MCF 10A (cell line): ENCODE measurements around the gene CDRT4. TPM values are rescaled to one million over a fixed set of nuclear protein-coding genes. Genes with fewer than 3 reads are reported as not detected.

Source experiments
- BruUV-seq: library from RNA; stranded (reverse); fragments of 400-500 nt; replicated peaks from 2 replicates; lab custom pipeline; 2021; lab: Mats Ljungman, UMichigan
- CTCF ChIA-PET: fragments of 300-600 bp; sonication (Branson Sonifier 250); formaldehyde crosslinking; extraction: SDS; loops from one replicate; lab custom pipeline; 2021; ENCODE audit warnings: antibody characterized with exemption, inconsistent platforms; lab: Yijun Ruan, JAX
- POLR2A ChIA-PET: fragments of 300-600, 350-650 bp; sonication (Branson Sonifier 250); formaldehyde crosslinking; extraction: SDS; loops from one replicate; lab custom pipeline; 2020; ENCODE audit warnings: antibody characterized with exemption, inconsistent platforms; lab: Yijun Ruan, JAX
- DNase-seq: peaks from one replicate; pipeline ENCODE4 v3.0.0-alpha.2; 2018; ENCODE audit not compliant: unreplicated experiment
- H3K27ac Mint-ChIP-seq: one replicate; pipeline ENCODE4 v1.8.0; 2022; ENCODE audit warnings: mild to moderate bottlenecking, low read depth, mixed read lengths; ENCODE audit not compliant: unreplicated experiment
- H3K27me3 Mint-ChIP-seq: one replicate; pipeline ENCODE4 v1.8.0; 2022; ENCODE audit warnings: mixed read lengths; ENCODE audit not compliant: insufficient read depth, unreplicated experiment
- H3K36me3 Mint-ChIP-seq: one replicate; pipeline ENCODE4 v1.8.0; 2022; ENCODE audit warnings: mild to moderate bottlenecking, moderate library complexity, mixed read lengths; ENCODE audit not compliant: insufficient read depth, unreplicated experiment
- H3K4me1 Mint-ChIP-seq: one replicate; pipeline ENCODE4 v1.8.0; 2022; ENCODE audit warnings: mixed read lengths; ENCODE audit not compliant: insufficient read depth, unreplicated experiment
- H3K4me3 Mint-ChIP-seq: one replicate; pipeline ENCODE4 v1.8.0; 2022; ENCODE audit warnings: mild to moderate bottlenecking, moderate library complexity, mixed read lengths; ENCODE audit not compliant: unreplicated experiment
- H3K9me3 Mint-ChIP-seq: one replicate; pipeline ENCODE4 v1.8.0; 2022; ENCODE audit warnings: mixed read lengths; ENCODE audit not compliant: unreplicated experiment
- intact Hi-C: fragments of 100-400 bp; cut with micrococcal nuclease; formaldehyde crosslinking; loops from 2 replicates; pipeline ENCODE4 v1.14.1; 2022
- total RNA-seq: library from RNA; stranded (reverse); gene quantifications from 2 replicates; pipeline ENCODE4 v1.2.3, GENCODE V29; 2022
- TF ChIP-seq, protein P1 (sequence below): fragments of 200-600 bp; IDR thresholded peaks from one replicate; pipeline ENCODE4 v1.8.0; 2022; ENCODE audit warnings: antibody characterized with exemption, mild to moderate bottlenecking; ENCODE audit not compliant: unreplicated experiment

Gene CDRT4
- total RNA-seq, 1 experiment from 2014 or later, result 11.3 TPM

DNA sequence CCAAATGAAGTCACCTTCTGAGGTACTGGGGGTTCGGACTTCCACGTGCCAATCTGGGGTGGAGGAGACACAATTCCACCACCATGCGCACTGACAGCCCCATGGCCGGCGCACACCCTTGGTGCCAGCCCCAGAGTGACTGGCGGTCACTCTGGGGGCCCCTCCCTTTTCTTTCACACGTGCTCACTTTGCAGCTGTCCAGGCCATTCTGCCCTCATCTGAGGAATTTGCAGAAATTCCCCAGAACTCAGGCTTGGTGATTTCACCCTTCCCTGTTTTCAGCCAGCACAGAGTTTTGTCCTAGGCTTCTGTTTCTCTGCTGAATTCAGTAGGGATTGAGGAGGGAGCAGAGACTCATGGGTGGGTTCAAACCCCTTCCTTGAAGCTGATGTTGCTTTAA lies 54.8 kb downstream of the CDRT4 start:
- intact Hi-C loops, result no loop called here
- no peak for DNase-seq
- peaks cover 19% of the 10 kb centered on the region for H3K4me1 Mint-ChIP-seq
- CTCF ChIA-PET, result interaction anchor here (0.6 to 1.2 kb wide), 4 partner anchors 18 to 242 kb away, joined by 3 read pairs; no protein-coding TSS in a partner anchor
- TF ChIP-seq, protein P1, sequence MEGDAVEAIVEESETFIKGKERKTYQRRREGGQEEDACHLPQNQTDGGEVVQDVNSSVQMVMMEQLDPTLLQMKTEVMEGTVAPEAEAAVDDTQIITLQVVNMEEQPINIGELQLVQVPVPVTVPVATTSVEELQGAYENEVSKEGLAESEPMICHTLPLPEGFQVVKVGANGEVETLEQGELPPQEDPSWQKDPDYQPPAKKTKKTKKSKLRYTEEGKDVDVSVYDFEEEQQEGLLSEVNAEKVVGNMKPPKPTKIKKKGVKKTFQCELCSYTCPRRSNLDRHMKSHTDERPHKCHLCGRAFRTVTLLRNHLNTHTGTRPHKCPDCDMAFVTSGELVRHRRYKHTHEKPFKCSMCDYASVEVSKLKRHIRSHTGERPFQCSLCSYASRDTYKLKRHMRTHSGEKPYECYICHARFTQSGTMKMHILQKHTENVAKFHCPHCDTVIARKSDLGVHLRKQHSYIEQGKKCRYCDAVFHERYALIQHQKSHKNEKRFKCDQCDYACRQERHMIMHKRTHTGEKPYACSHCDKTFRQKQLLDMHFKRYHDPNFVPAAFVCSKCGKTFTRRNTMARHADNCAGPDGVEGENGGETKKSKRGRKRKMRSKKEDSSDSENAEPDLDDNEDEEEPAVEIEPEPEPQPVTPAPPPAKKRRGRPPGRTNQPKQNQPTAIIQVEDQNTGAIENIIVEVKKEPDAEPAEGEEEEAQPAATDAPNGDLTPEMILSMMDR, result no peak
- POLR2A ChIA-PET, result no interaction called here
- no peaks in the 10 kb centered on the region for H3K36me3 Mint-ChIP-seq
- H3K27ac Mint-ChIP-seq, result no peak overlapping the region
- no TSS peak for BruUV-seq
- no peaks in the 10 kb centered on the region for H3K27me3 Mint-ChIP-seq
- H3K9me3 Mint-ChIP-seq, result no peaks in the 10 kb centered on the region
- H3K4me3 Mint-ChIP-seq, result no peak overlapping the region

DNA sequence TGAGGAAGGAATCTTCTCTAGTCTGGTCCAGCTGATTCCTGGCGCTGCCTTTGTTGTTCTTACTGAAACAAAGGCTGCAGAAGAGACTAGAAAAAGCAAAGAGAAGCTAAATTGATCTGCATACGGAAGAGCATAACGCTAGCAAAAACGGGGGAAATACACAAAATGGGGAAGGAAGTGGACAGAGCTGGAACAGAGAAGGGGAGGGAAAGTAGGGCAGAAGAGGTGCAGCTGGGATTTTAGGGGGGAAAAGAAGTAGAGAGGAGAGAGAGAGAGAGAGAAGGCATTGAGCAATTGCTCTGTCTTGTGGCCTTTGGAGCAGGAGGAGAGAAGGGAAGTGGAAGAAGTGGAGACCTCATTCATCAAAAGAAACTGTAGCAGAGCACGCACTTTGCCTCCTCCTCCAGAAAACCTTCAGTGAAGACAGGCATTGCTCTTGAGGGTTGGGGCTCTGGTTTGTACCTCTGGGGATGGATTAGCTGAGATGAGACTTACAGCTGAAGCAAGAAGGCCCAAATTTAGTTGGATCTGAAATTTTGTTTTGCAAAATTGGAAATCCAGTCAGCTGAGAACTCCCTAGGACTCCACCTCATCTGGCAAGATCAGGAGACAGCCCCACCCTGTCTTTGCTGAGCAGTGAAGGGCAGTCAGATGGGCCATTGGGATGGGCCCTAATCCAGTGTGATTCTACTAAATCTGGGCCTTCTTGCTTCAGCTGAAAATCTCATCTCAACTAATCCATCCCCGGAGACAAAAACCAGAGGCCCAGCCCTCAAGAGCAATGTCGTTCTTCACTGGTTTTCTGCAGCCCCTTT lies 55.8 kb downstream of the CDRT4 start:
- TF ChIP-seq, protein P1, result no peak
- H3K27ac Mint-ChIP-seq, result no peak overlapping the region
- CTCF ChIA-PET, result interaction anchor here (1.1 to 2.1 kb wide), 2 partner anchors 91 to 155 kb away, joined by 3 to 8 read pairs; no protein-coding TSS in a partner anchor

DNA sequence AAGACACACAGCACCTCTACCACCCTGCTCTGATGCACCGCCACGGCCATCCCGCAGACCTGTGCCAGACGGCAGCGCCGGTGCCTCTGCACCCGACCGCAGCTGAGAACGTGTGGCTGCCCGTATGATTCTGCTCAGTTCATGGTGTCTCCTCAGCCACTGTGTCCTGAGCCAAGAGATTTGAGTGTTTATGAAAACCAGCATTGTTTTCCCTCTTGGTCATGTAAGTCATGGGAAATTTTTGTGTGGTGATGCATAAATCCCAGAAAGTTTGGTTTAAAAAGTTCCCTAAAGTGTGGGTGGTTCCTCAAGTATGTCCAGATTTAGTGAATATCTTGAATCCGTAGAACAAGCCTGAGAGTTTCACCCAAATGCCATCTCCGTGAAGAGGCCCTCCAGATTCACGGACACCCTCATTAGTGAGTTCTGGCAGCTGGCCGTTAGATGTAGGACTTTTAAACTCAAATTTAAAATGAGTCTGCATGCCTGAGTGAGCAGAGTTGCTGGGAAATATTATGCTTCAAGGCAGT lies 57.6 kb downstream of the CDRT4 start:
- H3K27me3 Mint-ChIP-seq, result no peaks in the 10 kb centered on the region
- ChIA-PET POLR2A (no interaction called here), CTCF (interaction anchor here (0.6 to 2.1 kb wide), 6 partner anchors 11 to 152 kb away, joined by 3 to 8 read pairs (median 6); no protein-coding TSS in a partner anchor)
- TF ChIP-seq, protein P1, result no peak
- H3K9me3 Mint-ChIP-seq, result no peaks in the 10 kb centered on the region
- H3K36me3 Mint-ChIP-seq, result no peaks in the 10 kb centered on the region
- peak; percentile 67 for DNase-seq
- intact Hi-C loops, result loop anchor here (1.0 kb wide), 1 partner anchor 149 kb away; no protein-coding TSS in a partner anchor
- no TSS peak for BruUV-seq
- peak overlapping the region; percentile 80 for H3K27ac Mint-ChIP-seq
- H3K4me1 Mint-ChIP-seq, result peaks cover 19% of the 10 kb centered on the region
- peak overlapping the region; percentile 54 for H3K4me3 Mint-ChIP-seq

More for the DNA sequence above, 55.8 kb downstream of the CDRT4 start:
- Mint-ChIP-seq H3K27me3 (no peaks in the 10 kb centered on the region), H3K36me3 (no peaks in the 10 kb centered on the region), H3K4me3 (no peak overlapping the region), H3K9me3 (no peaks in the 10 kb centered on the region), H3K4me1 (peaks cover 19% of the 10 kb centered on the region)
- intact Hi-C loops, result no loop called here
- DNase-seq, result no peak
- POLR2A ChIA-PET, result interaction anchor here (0.7 to 1.8 kb wide), 3 partner anchors 13 to 65 kb away, joined by 3 to 6 read pairs (median 3); no protein-coding TSS in a partner anchor
- BruUV-seq, result no TSS peak

DNA sequence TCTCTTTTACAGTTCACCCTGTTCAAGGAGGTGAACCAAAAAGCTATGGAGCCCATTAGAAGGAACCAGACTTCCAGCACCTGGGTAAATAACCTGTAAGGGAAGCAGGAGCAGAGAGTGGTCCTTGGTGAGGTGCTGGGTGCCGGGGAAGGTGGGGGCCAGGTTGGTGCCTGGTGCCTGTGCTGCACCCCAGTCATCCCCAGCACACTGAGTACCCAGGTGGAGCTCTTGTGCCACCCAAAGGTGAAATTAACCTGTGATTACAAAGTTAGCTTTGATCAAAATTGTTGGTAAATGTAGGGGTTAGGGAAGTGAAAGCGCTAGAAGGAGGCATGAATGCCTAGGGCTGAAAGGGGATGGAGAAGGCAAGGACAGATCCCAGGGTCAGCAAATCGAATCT lies 58.6 kb downstream of the CDRT4 start:
- Mint-ChIP-seq H3K27ac (no peak overlapping the region), H3K36me3 (no peaks in the 10 kb centered on the region), H3K4me1 (peaks cover 19% of the 10 kb centered on the region), H3K9me3 (no peaks in the 10 kb centered on the region), H3K27me3 (no peaks in the 10 kb centered on the region), H3K4me3 (no peak overlapping the region)
- intact Hi-C loops, result loop anchor here (1.0 kb wide), 1 partner anchor 149 kb away; no protein-coding TSS in a partner anchor
- POLR2A ChIA-PET, result interaction anchor here (0.7 kb wide), 1 partner anchor 253 kb away, joined by 3 read pairs; no protein-coding TSS in a partner anchor
- no TSS peak for BruUV-seq
- CTCF ChIA-PET, result interaction anchor here (0.6 to 1.8 kb wide), 5 partner anchors 9 to 151 kb away, joined by 3 to 7 read pairs (median 4); no protein-coding TSS in a partner anchor
- peak; percentile 31 for DNase-seq
- TF ChIP-seq, protein P1, result no peak
